HepG2 (cell line): ENCODE results near the gene SUCLG1. TPM values are rescaled to one million over a fixed set of nuclear protein-coding genes. Genes with fewer than 3 reads are reported as not detected.
A peak's percentile ranks its signal among the peaks of the same experiment; 100 is the strongest.

Experiments
- DRAP1 ChIP-seq: IDR thresholded peaks from 2 replicates; pipeline ENCODE4 v1.6.1; 2016; ENCODE audit warnings: missing genetic modification reagents, missing compliant biosample characterization
- GFI1 ChIP-seq: sonication (generic); formaldehyde crosslinking; IDR thresholded peaks from 2 replicates; pipeline ENCODE4 v1.5.0; 2020; ENCODE audit warnings: missing genetic modification reagents, mild to moderate bottlenecking, borderline replicate concordance
- HMGA1 ChIP-seq: sonication (generic); formaldehyde crosslinking; conservative IDR thresholded peaks from 2 replicates; pipeline ENCODE4 v1.4.0; 2020; ENCODE audit warnings: missing genetic modification reagents
- KMT2B ChIP-seq: IDR thresholded peaks from 2 replicates; pipeline ENCODE4 v1.6.1; 2016; ENCODE audit warnings: missing genetic modification reagents, missing compliant biosample characterization
- LRRFIP1 ChIP-seq: sonication (generic); formaldehyde crosslinking; conservative IDR thresholded peaks from 2 replicates; pipeline ENCODE4 v1.4.0; 2020; ENCODE audit warnings: missing genetic modification reagents
- MED1 ChIP-seq: sonication (generic); formaldehyde crosslinking; IDR thresholded peaks from 2 replicates; pipeline ENCODE4 v1.4.0; 2020; ENCODE audit warnings: missing genetic modification reagents
- MTF1 ChIP-seq: sonication (generic); formaldehyde crosslinking; IDR thresholded peaks from 2 replicates; pipeline ENCODE4 v1.5.0; 2020; ENCODE audit warnings: missing genetic modification reagents
- NAIF1 ChIP-seq: sonication (generic); formaldehyde crosslinking; IDR thresholded peaks from 2 replicates; pipeline ENCODE4 v1.5.0; 2020; ENCODE audit warnings: mild to moderate bottlenecking, missing genetic modification reagents, borderline replicate concordance
- NPAS2 ChIP-seq: sonication (generic); formaldehyde crosslinking; IDR thresholded peaks from 2 replicates; pipeline ENCODE4 v1.8.0; 2022; ENCODE audit warnings: mild to moderate bottlenecking, missing genetic modification reagents, borderline replicate concordance
- PATZ1 ChIP-seq: sonication (generic); formaldehyde crosslinking; IDR thresholded peaks from 2 replicates; pipeline ENCODE4 v1.4.0; 2020; ENCODE audit warnings: missing genetic modification reagents
- RARA ChIP-seq: IDR thresholded peaks from 2 replicates; pipeline ENCODE4 v1.6.1; 2016; ENCODE audit warnings: missing genetic modification reagents, missing compliant biosample characterization
- RCOR2 ChIP-seq: IDR thresholded peaks from 2 replicates; pipeline ENCODE4 v1.6.1; 2016; ENCODE audit warnings: missing biosample characterization, missing genetic modification reagents
- TAF15 ChIP-seq: fragments of 200-400 bp; formaldehyde crosslinking; IDR thresholded peaks from one replicate; pipeline ENCODE4 v1.6.1; 2018; ENCODE audit warnings: mild to moderate bottlenecking, low read depth, low read length; ENCODE audit not compliant: poor library complexity, severe bottlenecking
- WIZ ChIP-seq: sonication (generic); formaldehyde crosslinking; IDR thresholded peaks from 2 replicates; pipeline ENCODE4 v1.5.1; 2020; ENCODE audit warnings: mild to moderate bottlenecking, missing genetic modification reagents
- ZMYM2 ChIP-seq: sonication (generic); formaldehyde crosslinking; IDR thresholded peaks from 2 replicates; pipeline ENCODE4 v1.8.0; 2022; ENCODE audit warnings: mild to moderate bottlenecking, missing genetic modification reagents
- ZNF180 ChIP-seq: sonication (generic); formaldehyde crosslinking; IDR thresholded peaks from 2 replicates; pipeline ENCODE4 v1.4.0; 2020; ENCODE audit warnings: low read depth, missing genetic modification reagents, borderline replicate concordance
- ZNF331 ChIP-seq: sonication (generic); formaldehyde crosslinking; IDR thresholded peaks from 2 replicates; pipeline ENCODE4 v1.4.0; 2020; ENCODE audit warnings: missing genetic modification reagents
- ZNF563 ChIP-seq: sonication (generic); formaldehyde crosslinking; IDR thresholded peaks from 2 replicates; pipeline ENCODE4 v1.8.0; 2022; ENCODE audit warnings: mild to moderate bottlenecking, moderate library complexity, missing genetic modification reagents
- ZNF629 ChIP-seq: sonication (generic); formaldehyde crosslinking; conservative IDR thresholded peaks from 2 replicates; pipeline ENCODE4 v1.5.0; 2020; ENCODE audit warnings: missing genetic modification reagents
- ZNF678 ChIP-seq: sonication (generic); formaldehyde crosslinking; IDR thresholded peaks from 2 replicates; pipeline ENCODE4 v1.4.0; 2020; ENCODE audit warnings: mild to moderate bottlenecking, missing genetic modification reagents
- ZNF768 ChIP-seq: sonication (generic); formaldehyde crosslinking; IDR thresholded peaks from 2 replicates; pipeline ENCODE4 v1.4.0; 2020; ENCODE audit warnings: missing genetic modification reagents
- ZSCAN9 ChIP-seq: IDR thresholded peaks from 2 replicates; pipeline ENCODE4 v1.6.1; 2016; ENCODE audit warnings: borderline replicate concordance
- polyA plus RNA-seq, 8 experiments: library from polyadenylated mRNA; depleted of rRNA in 3 of 8; stranded (reverse) in 7 of 8; unstranded in 1 of 8; fragments of >200 nt; fragmentation: Illumina TruSeq in 4 of 8; extraction: Trizol in 4 of 8; gene quantifications; 2 replicates each; pipeline versions ENCODE4 v1.2.1 to v1.2.3, GENCODE V29; 2011 to 2016; ENCODE audit warnings: low read depth in 4 of 8, missing spikeins in 1 of 8, mixed read lengths in 1 of 8; ENCODE audit not compliant: insufficient read depth in 1 of 8
- total RNA-seq, 5 experiments: library from RNA; depleted of rRNA; stranded (reverse); fragments of >200 nt; fragmentation: Illumina TruSeq; extraction: Trizol; gene quantifications; 2 replicates each; pipeline ENCODE4 v1.2.3, GENCODE V29; 2016; ENCODE audit warnings: low read depth in 1 of 5
- TF ChIP-seq, protein P1 (sequence below): IDR thresholded peaks from 2 replicates; pipeline ENCODE4 v1.6.1; 2018; ENCODE audit warnings: missing genetic modification reagents
- TF ChIP-seq, protein P2 (sequence below): sonication (generic); formaldehyde crosslinking; IDR thresholded peaks from 2 replicates; pipeline ENCODE4 v1.4.0; 2020; ENCODE audit warnings: missing genetic modification reagents, borderline replicate concordance

The SUCLG1 gene
- total and polyA plus RNA-seq, 2 of the 13 experiments (the other 11 are each of a cell fraction or from before 2014, with no cell fraction given) = 58.7 to 121 TPM

DNA sequence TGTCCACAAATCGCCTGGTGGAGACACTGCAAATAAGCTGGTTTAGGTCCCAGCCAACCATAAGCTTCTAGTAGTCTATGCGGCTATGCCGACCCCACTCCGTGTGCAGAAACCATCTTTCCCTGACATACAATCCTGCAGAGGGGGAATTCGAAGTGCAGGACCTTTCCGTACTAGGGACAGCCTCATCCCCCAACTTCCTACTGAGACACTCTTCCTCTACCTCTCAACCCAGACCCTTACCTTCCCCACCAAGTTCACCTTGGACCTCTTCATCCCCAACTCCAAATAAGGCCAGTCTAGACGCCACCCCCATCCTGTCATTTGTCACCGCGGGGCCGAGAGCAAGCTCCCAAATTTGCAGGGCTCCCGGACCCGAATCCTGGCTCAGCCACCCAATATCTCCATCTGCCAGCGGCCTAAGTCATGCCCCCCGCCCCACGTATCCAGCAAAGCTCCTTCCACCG, 496 bp downstream of the SUCLG1 start (continued):
- no peak for TF ChIP-seq GFI1 (CRISPR knock-in tag)
- TF ChIP-seq ZSCAN9 (CRISPR knock-in tag) = no peak
- no peak for TF ChIP-seq KMT2B (CRISPR knock-in tag)
- no peak for TF ChIP-seq ZNF563 (CRISPR knock-in tag)
- TF ChIP-seq ZNF629 (CRISPR knock-in tag) = no peak
- TF ChIP-seq ZNF180 = no peak
- no peak for TF ChIP-seq WIZ (CRISPR knock-in tag)
- TF ChIP-seq TAF15 = no peak
- peak; percentile 7; the same call in 1 of the 2 replicates for TF ChIP-seq DRAP1 (CRISPR knock-in tag)
- TF ChIP-seq RARA (CRISPR knock-in tag) = no peak
- TF ChIP-seq NPAS2 (CRISPR knock-in tag) = no peak
- TF ChIP-seq, protein P1, sequence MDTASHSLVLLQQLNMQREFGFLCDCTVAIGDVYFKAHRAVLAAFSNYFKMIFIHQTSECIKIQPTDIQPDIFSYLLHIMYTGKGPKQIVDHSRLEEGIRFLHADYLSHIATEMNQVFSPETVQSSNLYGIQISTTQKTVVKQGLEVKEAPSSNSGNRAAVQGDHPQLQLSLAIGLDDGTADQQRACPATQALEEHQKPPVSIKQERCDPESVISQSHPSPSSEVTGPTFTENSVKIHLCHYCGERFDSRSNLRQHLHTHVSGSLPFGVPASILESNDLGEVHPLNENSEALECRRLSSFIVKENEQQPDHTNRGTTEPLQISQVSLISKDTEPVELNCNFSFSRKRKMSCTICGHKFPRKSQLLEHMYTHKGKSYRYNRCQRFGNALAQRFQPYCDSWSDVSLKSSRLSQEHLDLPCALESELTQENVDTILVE (CRISPR knock-in tag) = no peak
- TF ChIP-seq PATZ1 (CRISPR knock-in tag) = no peak
- TF ChIP-seq HMGA1 (CRISPR knock-in tag) = no peak
- TF ChIP-seq MTF1 = no peak
- TF ChIP-seq MED1 = no peak
- no peak for TF ChIP-seq NAIF1
- TF ChIP-seq, protein P2, sequence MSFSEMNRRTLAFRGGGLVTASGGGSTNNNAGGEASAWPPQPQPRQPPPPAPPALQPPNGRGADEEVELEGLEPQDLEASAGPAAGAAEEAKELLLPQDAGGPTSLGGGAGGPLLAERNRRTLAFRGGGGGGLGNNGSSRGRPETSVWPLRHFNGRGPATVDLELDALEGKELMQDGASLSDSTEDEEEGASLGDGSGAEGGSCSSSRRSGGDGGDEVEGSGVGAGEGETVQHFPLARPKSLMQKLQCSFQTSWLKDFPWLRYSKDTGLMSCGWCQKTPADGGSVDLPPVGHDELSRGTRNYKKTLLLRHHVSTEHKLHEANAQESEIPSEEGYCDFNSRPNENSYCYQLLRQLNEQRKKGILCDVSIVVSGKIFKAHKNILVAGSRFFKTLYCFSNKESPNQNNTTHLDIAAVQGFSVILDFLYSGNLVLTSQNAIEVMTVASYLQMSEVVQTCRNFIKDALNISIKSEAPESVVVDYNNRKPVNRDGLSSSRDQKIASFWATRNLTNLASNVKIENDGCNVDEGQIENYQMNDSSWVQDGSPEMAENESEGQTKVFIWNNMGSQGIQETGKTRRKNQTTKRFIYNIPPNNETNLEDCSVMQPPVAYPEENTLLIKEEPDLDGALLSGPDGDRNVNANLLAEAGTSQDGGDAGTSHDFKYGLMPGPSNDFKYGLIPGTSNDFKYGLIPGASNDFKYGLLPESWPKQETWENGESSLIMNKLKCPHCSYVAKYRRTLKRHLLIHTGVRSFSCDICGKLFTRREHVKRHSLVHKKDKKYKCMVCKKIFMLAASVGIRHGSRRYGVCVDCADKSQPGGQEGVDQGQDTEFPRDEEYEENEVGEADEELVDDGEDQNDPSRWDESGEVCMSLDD (CRISPR knock-in tag) = peak; percentile 29; the same call in 1 of the 2 replicates
- TF ChIP-seq ZNF678 (CRISPR knock-in tag) = no peak
- TF ChIP-seq LRRFIP1 = no peak
- no peak for TF ChIP-seq ZNF331 (CRISPR knock-in tag)
- no peak for TF ChIP-seq RCOR2 (CRISPR knock-in tag)
- TF ChIP-seq ZNF768 (CRISPR knock-in tag) = no peak
- TF ChIP-seq ZMYM2 = no peak
